ENCODE measurements around the gene BMPR1A. TPM values are rescaled to one million over a fixed set of nuclear protein-coding genes. Genes with fewer than 3 reads are reported as not detected.

The BMPR1A gene
- polyA plus RNA-seq, 2 of the 4 experiments (the other 2 are of a cell fraction): 25.5 to 39.0 TPM

GRCh38 chr10:86962136-86962980, 205.9 kb downstream of the BMPR1A start (continued):
- no peak for TF ChIP-seq ESRRA (IDR thresholded peaks at IDR 0.05; ENCODE audit: borderline replicate concordance, low read length)
- no peak for TF ChIP-seq E2F6 (IDR thresholded peaks at IDR 0.05; ENCODE audit: borderline replicate concordance, low read depth)

GRCh38 chr10:86962981-86963310, 206.5 kb downstream of the BMPR1A start:
- 90% methylated on average over 7 of the region's 7 CpGs for WGBS (ENCODE audit: missing lambda C conversion rate)
- FAIRE-seq (no peak), ATAC-seq (no peak), DNase-seq (ENCODE audit: low read depth in 1 of 2, low spot score in 1 of 2) (no peak)
- CTCF ChIA-PET: interaction anchor here (2.2 to 3.4 kb wide), 3 partner anchors 17 to 24 kb away, joined by 7 to 23 read pairs (median 11); no protein-coding TSS in a partner anchor
- Histone ChIP-seq H3K27ac (no peak overlapping the region), H3K4me3 (no peak overlapping the region), H3K9me3 (no peaks in the 10 kb centered on the region), H3K4me1 (peaks cover 49% of the 10 kb centered on the region), H3K4me2 (no peak overlapping the region)
- no peak for TF ChIP-seq MYC (IDR thresholded peaks at IDR 0.05; ENCODE audit: borderline replicate concordance, low read length)
- POLR2A ChIA-PET: no interaction called here

GRCh38 chr10:86963341-86963919, 207.0 kb downstream of the BMPR1A start:
- Histone ChIP-seq H3K4me3 (no peak overlapping the region), H3K4me1 (peaks cover 44% of the 10 kb centered on the region), H3K27ac (no peak overlapping the region), H3K4me2 (no peak overlapping the region), H3K9me3 (no peaks in the 10 kb centered on the region)
- ATAC-seq (no peak), FAIRE-seq (no peak), DNase-seq (ENCODE audit: low read depth in 1 of 2, low spot score in 1 of 2) (no peak)
- ChIA-PET POLR2A (no interaction called here), CTCF (interaction anchor here (1.1 to 3.4 kb wide), 3 partner anchors 22 to 25 kb away, joined by 4 to 23 read pairs (median 7); no protein-coding TSS in a partner anchor)
- TF ChIP-seq RARB (CRISPR knock-in tag; IDR thresholded peaks at IDR 0.05): no peak
- no peak for TF ChIP-seq TP53 (CRISPR knock-in tag; IDR thresholded peaks at IDR 0.05)
- no peak for TF ChIP-seq REST (IDR thresholded peaks at IDR 0.05)
- TF ChIP-seq HES2 (IDR thresholded peaks at IDR 0.05): no peak
- no peak for TF ChIP-seq PBX3 (IDR thresholded peaks at IDR 0.05)
- TF ChIP-seq BHLHE40 (IDR thresholded peaks at IDR 0.05; ENCODE audit: low read depth, low read length): no peak
- no peak for TF ChIP-seq NR3C1 (IDR thresholded peaks at IDR 0.05)
- no peak for TF ChIP-seq HOXA7 (CRISPR knock-in tag; IDR thresholded peaks at IDR 0.05)
- TF ChIP-seq MAZ (IDR thresholded peaks at IDR 0.05; ENCODE audit: borderline replicate concordance, low read depth, low read length): no peak
- no peak for TF ChIP-seq KDM5A (IDR thresholded peaks at IDR 0.05)
- no peak for TF ChIP-seq FOSB (CRISPR knock-in tag; IDR thresholded peaks at IDR 0.05)
- TF ChIP-seq USF2 (IDR thresholded peaks at IDR 0.05): no peak
- no peak for TF ChIP-seq RCOR1 (IDR thresholded peaks at IDR 0.05; ENCODE audit: low read depth, low read length)
- TF ChIP-seq BCL3 (IDR thresholded peaks at IDR 0.05): no peak
- WGBS (ENCODE audit: missing lambda C conversion rate): 97% methylated on average over 12 of the region's 12 CpGs
